Bronchial epithelial cell (primary cell): ENCODE data around the gene OGDHL. TPM values are rescaled to one million over a fixed set of nuclear protein-coding genes. Genes with fewer than 3 reads are reported as not detected.

Experiments used
- DNase-seq: peaks from one replicate; pipeline ENCODE4 v3.0.0-alpha.2; 2010; ENCODE audit warnings: low read depth
- FAIRE-seq: peaks from 2 replicates; lab custom pipeline; 2011; peaks lifted over from hg19 to GRCh38; lab: Jason Lieb, UNC
- H3K27me3 ChIP-seq: 2 replicates; pipeline ENCODE4 v1.5.1; 2011; ENCODE audit warnings: low read length; ENCODE audit not compliant: control insufficient read depth, insufficient read depth
- H3K36me3 ChIP-seq: 2 replicates; pipeline ENCODE4 v1.5.1; 2011; ENCODE audit warnings: low read length; ENCODE audit not compliant: control insufficient read depth, insufficient read depth
- H3K4me3 ChIP-seq: 2 replicates; pipeline ENCODE4 v1.5.1; 2011; ENCODE audit warnings: mild to moderate bottlenecking, low read depth, low read length, control low read depth
- total RNA-seq: library from RNA; depleted of rRNA; stranded (reverse); fragments of >200 nt; gene quantifications from 2 replicates; pipeline ENCODE4 v1.2.1, GENCODE V29; 2014
- TF ChIP-seq, protein P1 (sequence below): IDR thresholded peaks from 2 replicates; pipeline ENCODE4 v1.5.1; 2011; ENCODE audit warnings: mild to moderate bottlenecking, moderate library complexity, low read length, control low read depth, inconsistent platforms; ENCODE audit not compliant: insufficient read depth, severe bottlenecking

Gene OGDHL
- total RNA-seq, 1 donor from 2014 or later, result not detected

GRCh38 chr10:49691588-49691987 lies 70.5 kb downstream of the OGDHL start:
- Histone ChIP-seq H3K36me3 (no peaks in the 10 kb centered on the region), H3K27me3 (peaks cover 18% of the 10 kb centered on the region), H3K4me3 (no peak overlapping the region)
- DNase-seq (no peak), FAIRE-seq (no peak)
- TF ChIP-seq, protein P1, sequence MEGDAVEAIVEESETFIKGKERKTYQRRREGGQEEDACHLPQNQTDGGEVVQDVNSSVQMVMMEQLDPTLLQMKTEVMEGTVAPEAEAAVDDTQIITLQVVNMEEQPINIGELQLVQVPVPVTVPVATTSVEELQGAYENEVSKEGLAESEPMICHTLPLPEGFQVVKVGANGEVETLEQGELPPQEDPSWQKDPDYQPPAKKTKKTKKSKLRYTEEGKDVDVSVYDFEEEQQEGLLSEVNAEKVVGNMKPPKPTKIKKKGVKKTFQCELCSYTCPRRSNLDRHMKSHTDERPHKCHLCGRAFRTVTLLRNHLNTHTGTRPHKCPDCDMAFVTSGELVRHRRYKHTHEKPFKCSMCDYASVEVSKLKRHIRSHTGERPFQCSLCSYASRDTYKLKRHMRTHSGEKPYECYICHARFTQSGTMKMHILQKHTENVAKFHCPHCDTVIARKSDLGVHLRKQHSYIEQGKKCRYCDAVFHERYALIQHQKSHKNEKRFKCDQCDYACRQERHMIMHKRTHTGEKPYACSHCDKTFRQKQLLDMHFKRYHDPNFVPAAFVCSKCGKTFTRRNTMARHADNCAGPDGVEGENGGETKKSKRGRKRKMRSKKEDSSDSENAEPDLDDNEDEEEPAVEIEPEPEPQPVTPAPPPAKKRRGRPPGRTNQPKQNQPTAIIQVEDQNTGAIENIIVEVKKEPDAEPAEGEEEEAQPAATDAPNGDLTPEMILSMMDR, result no peak

- TF ChIP-seq, protein P1, result no peak
- Histone ChIP-seq H3K27me3 (peaks cover 18% of the 10 kb centered on the region), H3K4me3 (no peak overlapping the region), H3K36me3 (no peaks in the 10 kb centered on the region)
- FAIRE-seq, result no peak
- no peak for DNase-seq
Observed at GRCh38 chr10:49690698-49691356, 71.3 kb downstream of the OGDHL start.

DNA sequence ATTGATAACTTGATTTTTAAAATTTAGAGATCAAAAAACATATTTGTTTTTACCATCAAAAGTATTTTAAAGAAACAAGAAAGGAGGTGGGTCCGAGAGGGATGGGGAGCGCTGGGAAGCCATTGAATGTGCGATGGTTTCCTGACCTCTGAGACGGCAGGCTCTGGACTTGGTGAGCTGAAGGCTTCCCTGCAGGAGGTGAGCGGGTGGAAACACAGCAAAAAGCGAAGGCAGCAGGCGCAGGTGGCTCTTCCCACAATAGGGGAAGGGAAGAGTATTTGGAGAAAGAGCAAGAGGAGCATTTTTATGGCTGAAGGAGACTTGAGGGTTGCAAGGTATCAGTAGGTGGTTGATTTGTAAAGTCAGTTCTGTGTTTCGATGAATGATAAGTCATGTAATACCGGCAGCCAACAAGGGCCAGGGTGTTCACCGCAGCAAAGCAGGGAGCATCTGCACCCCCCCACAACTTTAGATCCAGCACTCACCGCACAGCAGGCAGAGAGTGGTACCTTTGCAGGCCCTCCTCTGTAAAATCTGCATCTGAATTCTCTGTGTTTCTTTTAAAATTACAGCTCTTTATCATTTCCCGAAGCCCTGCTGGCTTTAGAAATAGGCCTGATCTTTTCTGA lies 72.1 kb downstream of the OGDHL start:
- peaks cover 18% of the 10 kb centered on the region for H3K27me3 ChIP-seq
- no peak overlapping the region for H3K4me3 ChIP-seq
- FAIRE-seq, result no peak
- H3K36me3 ChIP-seq, result no peaks in the 10 kb centered on the region
- no peak for DNase-seq
- TF ChIP-seq, protein P1, result no peak

GRCh38 chr10:49688920-49689319 lies 73.2 kb downstream of the OGDHL start:
- no peak for FAIRE-seq
- no peaks in the 10 kb centered on the region for H3K36me3 ChIP-seq
- H3K27me3 ChIP-seq, result peaks cover 18% of the 10 kb centered on the region
- DNase-seq, result peak; percentile 10
- TF ChIP-seq, protein P1, result no peak
- no peak overlapping the region for H3K4me3 ChIP-seq

- TF ChIP-seq, protein P1, result no peak
- H3K4me3 ChIP-seq, result no peak overlapping the region
- H3K36me3 ChIP-seq, result no peaks in the 10 kb centered on the region
- H3K27me3 ChIP-seq, result peaks cover 17% of the 10 kb centered on the region
- FAIRE-seq, result no peak
- DNase-seq, result no peak
Observed at GRCh38 chr10:49688261-49688846, 73.8 kb downstream of the OGDHL start.
